Heart left ventricle (tissue), 16 donors: ENCODE data around the gene PIK3R6. TPM values are rescaled to one million over a fixed set of nuclear protein-coding genes. Genes with fewer than 3 reads are reported as not detected.

ENCODE experiments used
- ATAC-seq, 4 donors: fragments of 200-7000 bp; cut with Tn5 transposase; one replicate each; pipeline ENCODE4 v1.9.1; 2020 to 2022; ENCODE audit warnings: moderate library complexity in 4 of 4, mild to moderate bottlenecking in 3 of 4, moderate number of reproducible peaks in 1 of 4
- DNase-seq, 5 donors: peaks; one replicate each; pipeline ENCODE4 v3.0.0-alpha.2; 2020
- H3K27ac ChIP-seq, 12 donors: fragments of 200-600 bp; sonication (generic) in 4 of 12; one replicate each; pipeline versions ENCODE4 v1.5.0 to v1.8.0; 2016 to 2022; ENCODE audit warnings: mild to moderate bottlenecking in 2 of 12
- H3K27me3 ChIP-seq, 9 donors: fragments of 200-600 bp; sonication (generic) in 2 of 9; one replicate each; pipeline versions ENCODE4 v1.5.1 to v1.8.0; 2016 to 2022; ENCODE audit warnings: mild to moderate bottlenecking in 3 of 9
- H3K36me3 ChIP-seq, 9 donors: fragments of 200-600 bp; sonication (generic) in 2 of 9; one replicate each; pipeline versions ENCODE4 v1.5.0 to v1.8.0; 2018 to 2022; ENCODE audit warnings: mild to moderate bottlenecking in 2 of 9
- H3K4me1 ChIP-seq, 12 donors: fragments of 200-600 bp; sonication (generic) in 4 of 12; one replicate each; pipeline versions ENCODE4 v1.5.0 to v1.8.0; 2016 to 2022; ENCODE audit warnings: mild to moderate bottlenecking in 3 of 12
- H3K4me3 ChIP-seq, 12 donors: fragments of 200-600 bp; sonication (generic) in 4 of 12; one replicate each; pipeline versions ENCODE4 v1.5.0 to v1.8.0; 2017 to 2022; ENCODE audit warnings: mild to moderate bottlenecking in 9 of 12, moderate library complexity in 4 of 12
- H3K9me3 ChIP-seq, 12 donors: fragments of 200-600 bp; sonication (generic) in 4 of 12; one replicate each; pipeline versions ENCODE4 v1.5.0 to v1.8.0; 2016 to 2022; ENCODE audit warnings: mild to moderate bottlenecking in 1 of 12
- CTCF ChIP-seq, 12 donors: fragments of 200-600 bp; sonication (generic) in 4 of 12; IDR thresholded peaks; one replicate each; pipeline versions ENCODE4 v1.5.0 to v1.8.0; 2018 to 2022; ENCODE audit warnings: antibody characterized with exemption in 12 of 12, mild to moderate bottlenecking in 5 of 12
- POLR2A ChIP-seq, 2 donors: fragments of 450-650 bp; IDR thresholded peaks; one replicate each; pipeline ENCODE4 v1.6.1; 2017; ENCODE audit warnings: antibody characterized with exemption in 2 of 2, mild to moderate bottlenecking in 2 of 2, moderate library complexity in 2 of 2
- WGBS, 4 donors: extraction: QIAGEN DNeasy Blood & Tissue Kit in 2 of 4; methylation state at CpG; one replicate each; pipeline versions ENCODE4 v1.1.5 to v1.1.7; 2013 to 2018; 5-methylcytosine and 5-hydroxymethylcytosine counted together
- intact Hi-C, 10 donors: fragments of 100-400 bp; cut with DNase I; formaldehyde crosslinking; loops; one replicate each; pipeline versions ENCODE4 v1.11.1 to v1.14.2; 2022
- polyA plus RNA-seq, 2 donors: library from polyadenylated mRNA; stranded (reverse); fragments of 200-250 nt; gene quantifications; one replicate each; pipeline ENCODE4 v1.2.3, GENCODE V29; 2013
- total RNA-seq, 9 donors: library from RNA; depleted of rRNA in 2 of 9; stranded (reverse); fragments of >200 nt in 2 of 9; fragmentation: NEBNext Ultra II Directional in 3 of 9; extraction: Animal tissue kit (Norgen Biotek cat#: 25700) in 3 of 9; gene quantifications; one replicate each; pipeline versions ENCODE4 v1.1.0 to v1.2.4, GENCODE V29; 2016 to 2023
- donor health status: ischemic (EF 13 %, LVEDD 7.1; RV severe dilation, severe dysfunction).
- donor health status: healthy with polysubstance abuse.
- donor health status: DM: no; HTN: yes; CAD: no.
- donor health status: DM: no; HTN: no; CAD: no.
- donor health status: ischemic (EF 25% LVEDD 6.9; RV normal size, moderate dysfunction).
- donor health status: ischemic (EF 25% LVEDD 5.7; RV mildly dilated, moderate dysfunction).
- donor health status: healthy.
- donor health status: DM: yes; HTN: yes; CAD: no.
- donor health status: ischemic (EF 35%, LVEDD 5.7; RV mildly dilated, moderate dysfunction).
- donor health status: nonischemic (EF 11% LVEDD 7.7; RV severe dilation, severe dysfunction).
- donor health status: DM: yes; HTN: yes; CAD: no.
- donor health status: PGD.
- donor health status: ischemic (EF 29% LVEDD 5.4; RV normal size, mild dysfunction).
- donor health status: nonischemic (EF 23%, LVEDD 6.1; RV moderate dilation, normal function).

Gene PIK3R6
- total and polyA plus RNA-seq, 11 donors = 0.21 to 5.4 (median 1.0) TPM

- no peak overlapping the region for H3K4me3 ChIP-seq
- no peak for TF ChIP-seq CTCF (IDR thresholded peaks at IDR 0.05)
- no peak for TF ChIP-seq POLR2A (IDR thresholded peaks at IDR 0.05)
- H3K4me1 ChIP-seq = peaks cover 0 to 14% (median 4%) of the 10 kb centered on the region in 12 donors
- H3K27me3 ChIP-seq = no peaks in the 10 kb centered on the region
- DNase-seq = peak in 1 of 5 donors; percentile 12
- 87 to 93% (median 92%) methylated on average over 16 of the region's 16 CpGs for WGBS, 4 donors
- ATAC-seq = no peak
- no peak overlapping the region for H3K27ac ChIP-seq
- intact Hi-C loops = loop anchor here in 1 of 10 donors (5.0 kb wide), 1 partner anchor 82 kb away; no protein-coding TSS in a partner anchor
- H3K36me3 ChIP-seq = peaks cover 0 to 78% (median 0%) of the 10 kb centered on the region in 9 donors
- no peaks in the 10 kb centered on the region for H3K9me3 ChIP-seq
Observed at GRCh38 chr17:8884336-8884990, 17.0 kb upstream of the PIK3R6 start.

DNA sequence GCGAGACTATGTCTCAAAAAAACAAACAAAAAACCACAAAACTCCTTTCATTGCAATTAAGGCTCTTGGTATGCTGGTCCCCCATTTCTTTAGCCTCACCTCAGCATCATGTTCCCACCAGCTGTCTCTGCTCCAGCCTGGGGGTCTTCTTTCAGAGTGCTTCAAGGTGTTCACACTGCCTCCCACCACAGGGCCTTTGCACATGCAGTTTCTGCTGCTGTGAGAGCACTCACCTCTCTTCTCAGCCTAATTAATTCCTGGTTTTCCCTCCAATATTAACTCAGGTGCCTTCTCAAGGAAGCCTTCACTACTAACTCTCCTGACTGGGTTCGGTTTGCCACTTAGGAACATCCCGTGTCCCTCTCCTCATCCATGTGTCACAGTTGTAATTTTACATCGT lies 15.9 kb upstream of the PIK3R6 start:
- TF ChIP-seq CTCF (IDR thresholded peaks at IDR 0.05) (no peak), POLR2A (IDR thresholded peaks at IDR 0.05) (no peak)
- DNase-seq = peak in 1 of 5 donors; percentile 9

GRCh38 chr17:8881606-8882005 lies 14.1 kb upstream of the PIK3R6 start:
- Histone ChIP-seq H3K36me3 (peaks cover 0 to 59% (median 0%) of the 10 kb centered on the region in 9 donors), H3K9me3 (no peaks in the 10 kb centered on the region)
- intact Hi-C loops = loop anchor here in 1 of 10 donors (5.0 kb wide), 1 partner anchor 79 kb away; no protein-coding TSS in a partner anchor

More for the DNA sequence above, 15.9 kb upstream of the PIK3R6 start:
- no peak for ATAC-seq
- intact Hi-C loops = loop anchor here in 1 of 10 donors (5.0 kb wide), 1 partner anchor 81 kb away; no protein-coding TSS in a partner anchor
- Histone ChIP-seq H3K36me3 (peaks cover 0 to 72% (median 0%) of the 10 kb centered on the region in 9 donors), H3K27ac (no peak overlapping the region), H3K27me3 (no peaks in the 10 kb centered on the region), H3K4me1 (peaks cover 0 to 6% (median 3%) of the 10 kb centered on the region in 12 donors), H3K9me3 (no peaks in the 10 kb centered on the region), H3K4me3 (no peak overlapping the region)
- WGBS, 4 donors = 82 to 98% (median 96%) methylated on average over 4 of the region's 4 CpGs

More at GRCh38 chr17:8881606-8882005, 14.1 kb upstream of the PIK3R6 start:
- no peak for TF ChIP-seq POLR2A (IDR thresholded peaks at IDR 0.05)
- TF ChIP-seq CTCF (IDR thresholded peaks at IDR 0.05) = no peak
- H3K4me1 ChIP-seq = no peaks in the 10 kb centered on the region
- no peak overlapping the region for H3K27ac ChIP-seq
- H3K27me3 ChIP-seq = no peaks in the 10 kb centered on the region
- DNase-seq (peak in 1 of 5 donors; percentile 5), ATAC-seq (no peak)
- H3K4me3 ChIP-seq = no peak overlapping the region
- 92 to 98% (median 95%) methylated on average over 7 of the region's 7 CpGs for WGBS, 4 donors
